Thyroid gland (tissue), 4 donors: ENCODE results near the gene JHY. TPM values are rescaled to one million over a fixed set of nuclear protein-coding genes. Genes with fewer than 3 reads are reported as not detected.

ENCODE experiments used
- DNase-seq, 2 donors: peaks; one replicate each; pipeline ENCODE4 v3.0.0-alpha.2; 2019
- H3K27ac ChIP-seq, 3 donors: fragments of 200-600 bp; sonication (generic); 1 replicate in 2 of 3; 2 replicates in 1 of 3; pipeline ENCODE4 v1.5.1; 2016 to 2019; ENCODE audit warnings: mild to moderate bottlenecking in 1 of 3, moderate library complexity in 1 of 3
- H3K27me3 ChIP-seq: fragments of 200-600 bp; sonication (generic); one replicate; pipeline ENCODE4 v1.5.1; 2019
- H3K36me3 ChIP-seq, 2 donors: fragments of 200-600 bp; sonication (generic); one replicate each; pipeline ENCODE4 v1.5.1; 2016 to 2019
- H3K4me1 ChIP-seq, 2 donors: fragments of 200-600 bp; sonication (generic); one replicate each; pipeline ENCODE4 v1.5.1; 2017 to 2019
- H3K4me3 ChIP-seq, 3 donors: fragments of 200-600 bp; sonication (generic); replicated peaks in 1 of 3; 1 replicate in 2 of 3; 2 replicates in 1 of 3; pipeline ENCODE4 v1.5.1; 2016; ENCODE audit warnings: mild to moderate bottlenecking in 1 of 3
- H3K9me3 ChIP-seq: fragments of 200-600 bp; sonication (generic); one replicate; pipeline ENCODE4 v1.5.1; 2017
- CTCF ChIP-seq, 6 experiments: fragments of 200-600 bp in 3 of 6; fragments of 450-650 bp in 3 of 6; sonication (generic) in 3 of 6; IDR thresholded peaks; one replicate each; pipeline ENCODE4 v1.5.1; 2016 to 2019; ENCODE audit warnings: antibody characterized with exemption in 6 of 6, mild to moderate bottlenecking in 2 of 6, inconsistent platforms in 1 of 6, moderate library complexity in 1 of 6
- POLR2A ChIP-seq, 2 donors: fragments of 450-650 bp; IDR thresholded peaks; one replicate each; pipeline ENCODE4 v1.6.1; 2017; ENCODE audit warnings: antibody characterized with exemption in 2 of 2, mild to moderate bottlenecking in 2 of 2, moderate library complexity in 1 of 2
- WGBS, 2 donors: methylation state at CpG; one replicate each; pipeline ENCODE4 v1.1.5; 2017; 5-methylcytosine and 5-hydroxymethylcytosine counted together
- intact Hi-C: fragments of 100-400 bp; cut with DNase I; formaldehyde crosslinking; loops from one replicate; pipeline ENCODE4 v1.15.1; 2023
- total RNA-seq, 4 donors: library from RNA; depleted of rRNA; stranded (reverse); fragments of >200 nt; gene quantifications; one replicate each; pipeline ENCODE4 v1.2.3, GENCODE V29; 2016

Gene JHY
- total RNA-seq, 4 donors from 2014 or later: 5.8 to 11.8 (median 8.9) TPM

DNA sequence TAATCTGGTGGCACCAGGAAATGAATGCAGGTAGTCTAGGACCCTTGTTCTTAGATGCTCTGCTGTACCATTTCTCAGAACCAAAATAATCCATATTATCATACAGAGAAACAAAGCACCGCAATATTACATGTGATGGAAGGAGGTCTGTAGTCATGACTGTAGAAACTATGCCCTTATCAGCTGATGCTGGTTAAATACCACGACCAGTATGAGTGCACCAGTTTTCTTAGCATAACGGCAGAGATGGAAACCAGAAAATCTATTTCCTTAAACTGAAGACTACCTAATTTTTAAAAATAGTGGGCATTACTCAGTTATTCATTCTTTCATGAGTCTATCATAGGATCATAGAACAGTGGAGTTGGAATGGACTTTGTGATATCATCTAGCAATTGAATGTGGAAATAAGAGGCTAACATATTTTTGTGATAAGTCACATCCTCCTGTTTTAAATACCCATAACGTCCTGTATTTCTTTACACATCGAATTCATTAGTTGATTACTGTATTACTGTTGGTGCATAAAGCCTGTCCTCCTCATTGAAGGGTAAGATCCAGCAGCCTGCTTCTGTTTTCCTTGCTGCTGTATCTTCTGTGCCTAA lies 15.1 kb downstream of the JHY start:
- Histone ChIP-seq H3K9me3 (no peaks in the 10 kb centered on the region), H3K4me1 (no peaks in the 10 kb centered on the region), H3K27me3 (no peaks in the 10 kb centered on the region), H3K4me3 (no peak overlapping the region), H3K27ac (no peak overlapping the region), H3K36me3 (no peaks in the 10 kb centered on the region)
- TF ChIP-seq POLR2A (IDR thresholded peaks at IDR 0.05) (no peak), CTCF (IDR thresholded peaks at IDR 0.05) (no peak)
- intact Hi-C loops: no loop called here
- no peak for DNase-seq
- WGBS, 2 donors: 85 to 95% methylated on average over 5 of the region's 5 CpGs

- Histone ChIP-seq H3K27me3 (no peaks in the 10 kb centered on the region), H3K36me3 (no peaks in the 10 kb centered on the region), H3K27ac (no peak overlapping the region), H3K4me3 (no peak overlapping the region), H3K9me3 (no peaks in the 10 kb centered on the region), H3K4me1 (no peaks in the 10 kb centered on the region)
- 84 to 88% methylated on average over 6 of the region's 6 CpGs for WGBS, 2 donors
- no peak for DNase-seq
- intact Hi-C loops: no loop called here
- no peak for TF ChIP-seq CTCF (IDR thresholded peaks at IDR 0.05)
- TF ChIP-seq POLR2A (IDR thresholded peaks at IDR 0.05): no peak
Observed at GRCh38 chr11:122898799-122899198, 16.2 kb downstream of the JHY start.

GRCh38 chr11:122900587-122901202 lies 18.1 kb downstream of the JHY start:
- no peak overlapping the region for H3K4me3 ChIP-seq
- TF ChIP-seq CTCF (IDR thresholded peaks at IDR 0.05): no peak
- H3K36me3 ChIP-seq: peaks cover 0 to 2% of the 10 kb centered on the region in 2 donors
- intact Hi-C loops: no loop called here
- H3K27me3 ChIP-seq: no peaks in the 10 kb centered on the region
- no peak overlapping the region for H3K27ac ChIP-seq
- no peaks in the 10 kb centered on the region for H3K9me3 ChIP-seq
- no peak for DNase-seq
- 88 to 92% methylated on average over 9 of the region's 9 CpGs for WGBS, 2 donors
- no peaks in the 10 kb centered on the region for H3K4me1 ChIP-seq

- H3K9me3 ChIP-seq: no peaks in the 10 kb centered on the region
- H3K4me3 ChIP-seq: no peak overlapping the region
- intact Hi-C loops: no loop called here
- TF ChIP-seq CTCF (IDR thresholded peaks at IDR 0.05) (no peak), POLR2A (IDR thresholded peaks at IDR 0.05) (no peak)
- peaks cover 0 to 1% of the 10 kb centered on the region in 2 donors for H3K4me1 ChIP-seq
- no peak for DNase-seq
- no peak overlapping the region for H3K27ac ChIP-seq
- H3K27me3 ChIP-seq: no peaks in the 10 kb centered on the region
- H3K36me3 ChIP-seq: peaks cover 0 to 2% of the 10 kb centered on the region in 2 donors
- WGBS, 2 donors: 97 to 99% methylated on average over 4 of the region's 4 CpGs
Observed at GRCh38 chr11:122902951-122903350, 20.4 kb downstream of the JHY start.

DNA sequence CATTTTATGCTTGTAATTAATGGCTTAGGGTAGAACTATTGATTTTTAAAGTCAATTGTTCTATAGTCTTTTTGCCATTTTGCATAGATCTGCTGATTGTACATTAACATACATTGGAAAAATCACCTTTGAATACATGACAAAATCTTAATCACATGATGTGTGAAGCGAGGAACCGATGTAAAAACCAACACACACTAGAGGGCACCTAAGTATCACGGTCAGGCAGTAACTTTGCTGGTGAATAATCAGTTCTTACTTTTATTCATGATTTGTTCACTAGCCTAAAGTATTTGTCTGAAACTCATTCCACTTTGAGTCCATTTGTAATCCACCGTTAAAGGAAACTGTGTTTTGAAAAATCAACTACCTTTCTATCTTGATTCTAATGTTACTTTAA lies 28.2 kb downstream of the JHY start:
- Histone ChIP-seq H3K36me3 (no peaks in the 10 kb centered on the region), H3K4me3 (no peak overlapping the region), H3K4me1 (peaks cover 0 to 3% of the 10 kb centered on the region in 2 donors), H3K27me3 (no peaks in the 10 kb centered on the region), H3K9me3 (no peaks in the 10 kb centered on the region), H3K27ac (no peak overlapping the region)
- intact Hi-C loops: no loop called here
- 79 to 83% methylated on average over 4 of the region's 4 CpGs for WGBS, 2 donors
- TF ChIP-seq POLR2A (IDR thresholded peaks at IDR 0.05): no peak
- TF ChIP-seq CTCF (IDR thresholded peaks at IDR 0.05): peak in 1 of 6 experiments; percentile 18
- DNase-seq: no peak
